CD4-positive, alpha-beta T cell (primary cell): Measurements from ENCODE around the gene RBX1. TPM values are rescaled to one million over a fixed set of nuclear protein-coding genes. Genes with fewer than 3 reads are reported as not detected.

ENCODE experiments used
- ATAC-seq: fragments of 200-7000 bp; cut with Tn5 transposase; one replicate; pipeline ENCODE4 v1.10.0; 2022; ENCODE audit warnings: mild to moderate bottlenecking; ENCODE audit not compliant: poor library complexity
- CTCF ChIA-PET: fragments of 350-600 bp; sonication (Branson Sonifier 250); formaldehyde crosslinking; loops from one replicate; lab custom pipeline; 2021; ENCODE audit warnings: antibody characterized with exemption, inconsistent platforms; lab: Charles Lee
- POLR2A ChIA-PET: fragments of 350-600 bp; sonication (Branson Sonifier 250); formaldehyde crosslinking; loops from one replicate; lab custom pipeline; 2021; ENCODE audit warnings: antibody characterized with exemption, inconsistent platforms; lab: Charles Lee
- DNase-seq, 14 experiments: peaks; one replicate each; pipeline ENCODE4 v3.0.0-alpha.2; 2013 to 2020; ENCODE audit warnings: mixed read lengths in 2 of 14
- H3K27ac ChIP-seq, 2 donors: one replicate each; pipeline versions ENCODE4 v1.5.1 to v1.7.0; 2013; ENCODE audit warnings: low read length in 2 of 2, low read depth in 1 of 2, mild to moderate bottlenecking in 1 of 2
- H3K27me3 ChIP-seq, 2 experiments: 1 replicate in 1 of 2; 2 replicates in 1 of 2; pipeline versions ENCODE4 v1.6.1 to v1.7.0; 2013; ENCODE audit warnings: low read length in 2 of 2, control low read depth in 1 of 2, mild to moderate bottlenecking in 1 of 2, moderate library complexity in 1 of 2; ENCODE audit not compliant: insufficient read depth in 2 of 2, control insufficient read depth in 1 of 2
- H3K36me3 ChIP-seq: one replicate; pipeline ENCODE4 v1.6.1; 2013; ENCODE audit warnings: low read length, control low read depth; ENCODE audit not compliant: insufficient read depth
- H3K4me1 ChIP-seq: one replicate; pipeline ENCODE4 v1.6.1; 2013; ENCODE audit warnings: low read length, control low read depth; ENCODE audit not compliant: insufficient read depth
- H3K4me3 ChIP-seq: one replicate; pipeline ENCODE4 v1.5.1; 2013; ENCODE audit warnings: mild to moderate bottlenecking, low read length, moderate library complexity
- H3K9me3 ChIP-seq, 2 experiments: 1 replicate in 1 of 2; 2 replicates in 1 of 2; pipeline versions ENCODE4 v1.6.1 to v1.7.0; 2013; ENCODE audit warnings: low read length in 2 of 2, mild to moderate bottlenecking in 2 of 2, control low read depth in 1 of 2, moderate library complexity in 1 of 2; ENCODE audit not compliant: control insufficient read depth in 1 of 2, insufficient read depth in 1 of 2
- H3K27ac Mint-ChIP-seq: one replicate; pipeline ENCODE4 v1.8.0; 2020; ENCODE audit warnings: mixed read lengths
- H3K27me3 Mint-ChIP-seq: one replicate; pipeline ENCODE4 v1.8.0; 2021; ENCODE audit warnings: mixed read lengths
- H3K36me3 Mint-ChIP-seq: one replicate; pipeline ENCODE4 v1.8.0; 2021; ENCODE audit warnings: low read depth, mixed read lengths
- H3K4me1 Mint-ChIP-seq: one replicate; pipeline ENCODE4 v1.8.0; 2021; ENCODE audit warnings: low read depth, mixed read lengths
- H3K4me3 Mint-ChIP-seq: one replicate; pipeline ENCODE4 v1.8.0; 2020; ENCODE audit warnings: mild to moderate bottlenecking, mixed read lengths
- H3K9me3 Mint-ChIP-seq: one replicate; pipeline ENCODE4 v1.8.0; 2020; ENCODE audit warnings: mixed read lengths
- intact Hi-C, 2 experiments: fragments of 100-400 bp; cut with DNase I in 1 of 2; cut with micrococcal nuclease in 1 of 2; formaldehyde crosslinking; loops; one replicate each; pipeline versions ENCODE4 v1.15.1 to v1.9.0; 2023 to 2025; cut with DNase I, micrococcal nuclease
- total RNA-seq, 174 experiments: library from RNA in 2 of 174; stranded (reverse) in 2 of 174; gene quantifications; one replicate each; pipeline ENCODE4 v1.2.3 and lab custom pipeline; 2021 to 2026
- TF ChIP-seq, protein P1 (sequence below): fragments of 200-600 bp; IDR thresholded peaks from one replicate; pipeline ENCODE4 v1.8.0; 2022; ENCODE audit warnings: antibody characterized with exemption, mild to moderate bottlenecking

The RBX1 gene
- total RNA-seq, 2 experiments from 2014 or later = 19.8 to 21.6 TPM

DNA sequence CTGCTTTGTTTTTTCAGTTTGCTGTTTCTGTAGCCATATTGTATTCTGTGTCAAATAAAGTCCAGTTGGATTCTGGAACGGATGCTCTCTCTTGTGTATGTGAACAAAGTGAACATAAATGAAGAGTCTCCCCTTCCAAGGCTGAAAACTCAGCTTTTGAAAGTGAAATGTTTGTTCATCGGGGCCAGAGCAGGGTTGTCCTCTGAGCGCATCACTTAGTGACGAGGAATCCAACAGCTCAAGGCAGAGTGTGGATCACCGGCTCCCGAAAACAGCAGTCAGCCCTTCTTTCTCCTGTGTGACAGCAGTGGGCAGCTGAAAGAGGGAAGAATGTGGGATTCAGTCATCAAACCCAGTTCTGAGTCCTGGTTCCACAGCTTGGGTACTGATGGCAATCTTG lies 21.4 kb downstream of the RBX1 start:
- H3K36me3 Mint-ChIP-seq = peaks cover 45% of the 10 kb centered on the region
- no peak for ATAC-seq
- H3K4me3 Mint-ChIP-seq = no peak overlapping the region
- POLR2A ChIA-PET = interaction anchor here (1.3 to 1.8 kb wide), 2 partner anchors 21 to 120 kb away, joined by 3 to 8 read pairs; partner anchors contain the start of genes EP300 and RBX1
- H3K9me3 Mint-ChIP-seq = no peaks in the 10 kb centered on the region
- intact Hi-C loops = no loop called here
- no peak for DNase-seq
- no peaks in the 10 kb centered on the region for H3K27me3 ChIP-seq
- CTCF ChIA-PET = no interaction called here
- TF ChIP-seq, protein P1, sequence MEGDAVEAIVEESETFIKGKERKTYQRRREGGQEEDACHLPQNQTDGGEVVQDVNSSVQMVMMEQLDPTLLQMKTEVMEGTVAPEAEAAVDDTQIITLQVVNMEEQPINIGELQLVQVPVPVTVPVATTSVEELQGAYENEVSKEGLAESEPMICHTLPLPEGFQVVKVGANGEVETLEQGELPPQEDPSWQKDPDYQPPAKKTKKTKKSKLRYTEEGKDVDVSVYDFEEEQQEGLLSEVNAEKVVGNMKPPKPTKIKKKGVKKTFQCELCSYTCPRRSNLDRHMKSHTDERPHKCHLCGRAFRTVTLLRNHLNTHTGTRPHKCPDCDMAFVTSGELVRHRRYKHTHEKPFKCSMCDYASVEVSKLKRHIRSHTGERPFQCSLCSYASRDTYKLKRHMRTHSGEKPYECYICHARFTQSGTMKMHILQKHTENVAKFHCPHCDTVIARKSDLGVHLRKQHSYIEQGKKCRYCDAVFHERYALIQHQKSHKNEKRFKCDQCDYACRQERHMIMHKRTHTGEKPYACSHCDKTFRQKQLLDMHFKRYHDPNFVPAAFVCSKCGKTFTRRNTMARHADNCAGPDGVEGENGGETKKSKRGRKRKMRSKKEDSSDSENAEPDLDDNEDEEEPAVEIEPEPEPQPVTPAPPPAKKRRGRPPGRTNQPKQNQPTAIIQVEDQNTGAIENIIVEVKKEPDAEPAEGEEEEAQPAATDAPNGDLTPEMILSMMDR = no peak
- no peak overlapping the region for H3K4me3 ChIP-seq
- no peaks in the 10 kb centered on the region for H3K27me3 Mint-ChIP-seq
- peaks cover 45% of the 10 kb centered on the region for H3K36me3 ChIP-seq
- H3K27ac ChIP-seq = no peak overlapping the region
- H3K27ac Mint-ChIP-seq = no peak overlapping the region
- no peaks in the 10 kb centered on the region for H3K4me1 ChIP-seq
- no peaks in the 10 kb centered on the region for H3K9me3 ChIP-seq
- H3K4me1 Mint-ChIP-seq = no peaks in the 10 kb centered on the region

DNA sequence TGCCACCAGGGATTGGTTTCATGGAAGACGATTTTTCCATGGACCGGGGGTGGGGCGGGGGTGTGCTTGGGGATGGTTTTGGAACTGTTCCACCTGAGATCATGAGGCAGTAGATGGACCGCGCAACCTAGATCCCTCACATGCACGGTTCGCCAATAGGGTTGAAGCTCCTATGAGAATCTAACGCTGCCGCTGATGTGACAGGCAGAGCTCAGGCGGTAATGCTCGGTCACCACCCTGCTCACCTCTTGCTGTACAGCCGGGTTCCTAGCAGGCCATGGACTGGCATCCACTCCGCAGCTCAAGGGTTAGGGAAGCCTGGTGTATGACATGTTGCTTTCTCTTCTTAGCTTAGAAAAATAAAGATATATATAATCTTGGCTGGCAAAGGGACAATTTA lies 22.0 kb downstream of the RBX1 start:
- Mint-ChIP-seq H3K4me3 (no peak overlapping the region), H3K27me3 (no peaks in the 10 kb centered on the region), H3K9me3 (no peaks in the 10 kb centered on the region), H3K36me3 (peaks cover 42% of the 10 kb centered on the region), H3K4me1 (no peaks in the 10 kb centered on the region), H3K27ac (no peak overlapping the region)
- Histone ChIP-seq H3K4me1 (no peaks in the 10 kb centered on the region), H3K9me3 (no peaks in the 10 kb centered on the region), H3K4me3 (no peak overlapping the region), H3K27ac (no peak overlapping the region), H3K27me3 (no peaks in the 10 kb centered on the region), H3K36me3 (peaks cover 40% of the 10 kb centered on the region)
- DNase-seq = no peak
- TF ChIP-seq, protein P1 = no peak
- POLR2A ChIA-PET = interaction anchor here (0.7 to 1.8 kb wide), 2 partner anchors 22 to 886 kb away, joined by 3 to 8 read pairs; partner anchors contain the start of gene RBX1
- intact Hi-C loops = no loop called here
- CTCF ChIA-PET = no interaction called here
- no peak for ATAC-seq

DNA sequence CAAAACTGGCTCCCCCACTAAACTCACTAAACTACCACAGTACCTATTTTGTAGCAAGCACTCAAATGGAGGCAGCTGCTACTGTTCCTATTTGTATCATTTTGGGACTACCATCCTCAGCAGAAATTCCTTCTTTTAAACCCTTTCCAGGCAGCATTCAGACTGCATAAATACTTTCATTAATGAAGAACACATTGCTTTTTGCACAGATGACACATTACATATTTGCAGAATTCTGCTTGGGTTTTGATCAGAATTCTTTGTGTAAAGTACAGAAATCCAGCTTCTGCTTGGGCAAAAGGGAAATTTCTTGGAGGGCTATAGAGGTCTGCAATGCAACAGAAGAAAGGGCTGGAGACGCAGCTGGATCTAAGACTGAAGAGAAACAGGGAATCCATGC lies 24.2 kb downstream of the RBX1 start:
- H3K27ac ChIP-seq = no peak overlapping the region
- H3K27me3 Mint-ChIP-seq = no peaks in the 10 kb centered on the region

More for the DNA sequence above, 24.2 kb downstream of the RBX1 start:
- H3K27me3 ChIP-seq = no peaks in the 10 kb centered on the region
- TF ChIP-seq, protein P1 = no peak
- H3K4me3 Mint-ChIP-seq = no peak overlapping the region
- H3K9me3 Mint-ChIP-seq = no peaks in the 10 kb centered on the region
- peaks cover 25% of the 10 kb centered on the region for H3K36me3 Mint-ChIP-seq
- H3K9me3 ChIP-seq = no peaks in the 10 kb centered on the region
- no peak for ATAC-seq
- intact Hi-C loops = no loop called here
- POLR2A ChIA-PET = interaction anchor here (1.7 to 2.0 kb wide), 2 partner anchors 24 to 48 kb away, joined by 4 to 5 read pairs; no protein-coding TSS in a partner anchor
- H3K4me1 Mint-ChIP-seq = no peaks in the 10 kb centered on the region
- peaks cover 23% of the 10 kb centered on the region for H3K36me3 ChIP-seq
- no peak for DNase-seq
- H3K4me3 ChIP-seq = no peak overlapping the region
- H3K27ac Mint-ChIP-seq = no peak overlapping the region
- CTCF ChIA-PET = no interaction called here
- H3K4me1 ChIP-seq = no peaks in the 10 kb centered on the region
